ENCODE results near the gene GP9.
"Not testable (repeated sequence)": the region's sequence is repeated elsewhere in the genome, so short reads cannot be mapped to it uniquely, and the experiment has no call there.

Gene GP9

GRCh38 chr3:129050556-129051295 lies 9.9 kb upstream of the GP9 start:
- no peak for DNase-seq (ENCODE audit: low spot score)

GRCh38 chr3:129051871-129052340 lies 8.7 kb upstream of the GP9 start:
- no peak for DNase-seq (ENCODE audit: low spot score)

- DNase-seq (ENCODE audit: low spot score): no peak
Observed at GRCh38 chr3:129052675-129053074, 7.9 kb upstream of the GP9 start.

- DNase-seq (ENCODE audit: low spot score): no peak
Observed at GRCh38 chr3:129054605-129055104, 5.9 kb upstream of the GP9 start.

GRCh38 chr3:129056451-129057173 lies 4.0 kb upstream of the GP9 start:
- DNase-seq (ENCODE audit: low spot score): no peak

GRCh38 chr3:129057249-129057648 lies 3.3 kb upstream of the GP9 start:
- no peak for DNase-seq (ENCODE audit: low spot score)

- DNase-seq (ENCODE audit: low spot score): no peak
Observed at GRCh38 chr3:129058441-129059200, 2.0 kb upstream of the GP9 start.

- no peak for DNase-seq (ENCODE audit: low spot score)
Observed at GRCh38 chr3:129059311-129059958, 1.1 kb upstream of the GP9 start.

- no peak for DNase-seq (ENCODE audit: low spot score)
Observed at GRCh38 chr3:129061023-129061887, 676 bp downstream of the GP9 start.

- no peak for DNase-seq (ENCODE audit: low spot score)
Observed at GRCh38 chr3:129061888-129062834, 1.6 kb downstream of the GP9 start.

- DNase-seq (ENCODE audit: low spot score): no peak
Observed at GRCh38 chr3:129063091-129063640, 2.6 kb downstream of the GP9 start.

- DNase-seq (ENCODE audit: low spot score): no peak
Observed at GRCh38 chr3:129063841-129064482, 3.4 kb downstream of the GP9 start.

- DNase-seq (ENCODE audit: low spot score): no peak
Observed at GRCh38 chr3:129065016-129065719, 4.6 kb downstream of the GP9 start.

GRCh38 chr3:129065720-129066073 lies 5.1 kb downstream of the GP9 start:
- DNase-seq (ENCODE audit: low spot score): no peak

GRCh38 chr3:129067719-129068118 lies 7.1 kb downstream of the GP9 start:
- not testable (repeated sequence) for DNase-seq (ENCODE audit: low spot score)

- DNase-seq (ENCODE audit: low spot score): no peak
Observed at GRCh38 chr3:129068291-129068886, 7.8 kb downstream of the GP9 start.

GRCh38 chr3:129069313-129070085 lies 8.9 kb downstream of the GP9 start:
- not testable (repeated sequence) for DNase-seq (ENCODE audit: low spot score)

All from CD4-positive, alpha-beta T cell treated with Interleukin-6 at 100 ng/mL for 8 hours (primary cell).